Right lobe of liver (tissue), 4 donors: ENCODE measurements around the gene SLC38A10.

Source experiments
- CTCF ChIP-seq, 4 donors: fragments of 200-600 bp in 3 of 4; fragments of 450-650 bp in 1 of 4; IDR thresholded peaks; one replicate each; pipeline versions ENCODE4 v1.5.1 to v1.8.0; 2016 to 2022; ENCODE audit warnings: antibody characterized with exemption in 4 of 4, mild to moderate bottlenecking in 2 of 4
- POLR2A ChIP-seq: fragments of 450-650 bp; IDR thresholded peaks from one replicate; pipeline ENCODE4 v1.6.1; 2017; ENCODE audit warnings: antibody characterized with exemption, mild to moderate bottlenecking
- donor health status: DM: no; HTN: no; CAD: no.
- donor health status: DM: no; HTN: no; CAD: no.
- donor health status: DM: no; HTN: yes; CAD: no.

DNA sequence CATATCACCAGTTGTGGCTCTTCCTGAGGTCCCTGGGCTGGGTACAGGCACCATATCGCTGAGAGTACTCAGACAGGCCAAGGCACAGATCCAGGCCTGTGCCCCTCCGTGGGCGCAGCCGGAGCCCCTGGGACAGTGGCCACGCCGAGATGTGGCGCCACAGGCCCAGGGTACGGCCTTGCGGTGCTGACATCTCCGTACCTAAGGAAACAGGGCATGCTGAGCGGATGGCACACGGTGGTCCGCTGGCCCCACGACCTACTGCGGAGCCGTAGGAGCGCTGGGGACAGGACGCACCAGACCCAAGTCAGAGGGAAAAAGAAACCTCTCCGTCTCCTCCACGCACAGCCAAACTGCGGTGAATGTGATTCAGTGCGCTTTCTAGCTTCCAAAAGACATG, 29.5 kb downstream of the SLC38A10 start:
- TF ChIP-seq CTCF (IDR thresholded peaks at IDR 0.05) (no peak), POLR2A (no peak)
